GM18505 (cell line): Measurements from ENCODE around the gene MICAL3.

Experiments used
- ATAC-seq: cut with Tn5 transposase; IDR thresholded peaks from one replicate; pipeline ENCODE4 v1.9.1; 2021; ENCODE audit not compliant: unreplicated experiment
- POLR2A ChIP-seq: IDR thresholded peaks from 4 replicates; pipeline ENCODE4 v1.6.1; 2011; ENCODE audit warnings: borderline replicate concordance; ENCODE audit not compliant: insufficient read depth, insufficient read length; ENCODE audit errors: extremely low read depth

MICAL3 gene

GRCh38 chr22:17739196-17739975 lies 285.0 kb downstream of the MICAL3 start:
- no peak for ATAC-seq
- no peak for TF ChIP-seq POLR2A

- no peak for ATAC-seq
- TF ChIP-seq POLR2A, result no peak
Measured at GRCh38 chr22:17738386-17739128, 285.8 kb downstream of the MICAL3 start.
